Measurements from ENCODE around the gene SLC39A11.
"Not testable (repeated sequence)": the region's sequence is repeated elsewhere in the genome, so short reads cannot be mapped to it uniquely, and the experiment has no call there.

The SLC39A11 gene

DNA sequence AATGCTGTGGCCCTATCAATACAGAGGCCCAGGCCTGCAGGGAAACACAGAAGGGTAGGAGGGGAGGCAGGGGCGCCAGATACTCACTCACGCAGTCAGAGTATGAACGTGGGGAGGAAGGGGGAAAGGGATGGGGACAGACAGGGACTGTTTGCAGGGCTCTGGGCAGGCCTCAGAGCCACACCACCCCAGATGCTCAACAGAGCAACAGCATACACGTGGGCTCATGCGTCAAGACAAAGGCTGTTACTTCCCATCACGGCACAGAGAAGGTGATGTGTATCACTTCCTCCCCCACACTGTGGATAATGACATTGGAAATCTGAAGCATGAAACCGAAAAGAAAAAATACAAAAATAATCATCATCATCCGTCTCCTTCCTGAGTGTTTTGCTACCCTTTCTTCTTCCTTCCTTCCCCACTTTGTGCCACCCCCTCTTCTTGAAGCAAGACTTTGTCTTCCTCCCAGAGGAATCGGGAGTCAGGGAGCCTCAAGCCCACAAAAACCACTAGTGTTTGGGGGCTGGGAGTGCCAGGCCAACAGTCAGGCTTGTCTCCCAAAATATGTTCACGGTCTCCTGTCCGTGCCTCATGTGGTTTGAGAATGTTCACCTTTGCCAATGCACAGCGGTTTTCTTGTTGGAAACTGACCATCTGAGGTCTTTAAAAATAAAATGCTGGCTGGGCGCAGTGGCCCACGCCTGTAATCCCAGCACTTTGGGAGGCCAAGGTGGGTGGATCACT is 20.1 kb downstream of the SLC39A11 start:
- TF ChIP-seq, protein P1, sequence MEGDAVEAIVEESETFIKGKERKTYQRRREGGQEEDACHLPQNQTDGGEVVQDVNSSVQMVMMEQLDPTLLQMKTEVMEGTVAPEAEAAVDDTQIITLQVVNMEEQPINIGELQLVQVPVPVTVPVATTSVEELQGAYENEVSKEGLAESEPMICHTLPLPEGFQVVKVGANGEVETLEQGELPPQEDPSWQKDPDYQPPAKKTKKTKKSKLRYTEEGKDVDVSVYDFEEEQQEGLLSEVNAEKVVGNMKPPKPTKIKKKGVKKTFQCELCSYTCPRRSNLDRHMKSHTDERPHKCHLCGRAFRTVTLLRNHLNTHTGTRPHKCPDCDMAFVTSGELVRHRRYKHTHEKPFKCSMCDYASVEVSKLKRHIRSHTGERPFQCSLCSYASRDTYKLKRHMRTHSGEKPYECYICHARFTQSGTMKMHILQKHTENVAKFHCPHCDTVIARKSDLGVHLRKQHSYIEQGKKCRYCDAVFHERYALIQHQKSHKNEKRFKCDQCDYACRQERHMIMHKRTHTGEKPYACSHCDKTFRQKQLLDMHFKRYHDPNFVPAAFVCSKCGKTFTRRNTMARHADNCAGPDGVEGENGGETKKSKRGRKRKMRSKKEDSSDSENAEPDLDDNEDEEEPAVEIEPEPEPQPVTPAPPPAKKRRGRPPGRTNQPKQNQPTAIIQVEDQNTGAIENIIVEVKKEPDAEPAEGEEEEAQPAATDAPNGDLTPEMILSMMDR (conservative IDR thresholded peaks at IDR 0.05; ENCODE audit: low read length): no peak
- H3K4me3 ChIP-seq (ENCODE audit: low read length): no peak overlapping the region
- DNase-seq (ENCODE audit: low read depth): no peak

DNA sequence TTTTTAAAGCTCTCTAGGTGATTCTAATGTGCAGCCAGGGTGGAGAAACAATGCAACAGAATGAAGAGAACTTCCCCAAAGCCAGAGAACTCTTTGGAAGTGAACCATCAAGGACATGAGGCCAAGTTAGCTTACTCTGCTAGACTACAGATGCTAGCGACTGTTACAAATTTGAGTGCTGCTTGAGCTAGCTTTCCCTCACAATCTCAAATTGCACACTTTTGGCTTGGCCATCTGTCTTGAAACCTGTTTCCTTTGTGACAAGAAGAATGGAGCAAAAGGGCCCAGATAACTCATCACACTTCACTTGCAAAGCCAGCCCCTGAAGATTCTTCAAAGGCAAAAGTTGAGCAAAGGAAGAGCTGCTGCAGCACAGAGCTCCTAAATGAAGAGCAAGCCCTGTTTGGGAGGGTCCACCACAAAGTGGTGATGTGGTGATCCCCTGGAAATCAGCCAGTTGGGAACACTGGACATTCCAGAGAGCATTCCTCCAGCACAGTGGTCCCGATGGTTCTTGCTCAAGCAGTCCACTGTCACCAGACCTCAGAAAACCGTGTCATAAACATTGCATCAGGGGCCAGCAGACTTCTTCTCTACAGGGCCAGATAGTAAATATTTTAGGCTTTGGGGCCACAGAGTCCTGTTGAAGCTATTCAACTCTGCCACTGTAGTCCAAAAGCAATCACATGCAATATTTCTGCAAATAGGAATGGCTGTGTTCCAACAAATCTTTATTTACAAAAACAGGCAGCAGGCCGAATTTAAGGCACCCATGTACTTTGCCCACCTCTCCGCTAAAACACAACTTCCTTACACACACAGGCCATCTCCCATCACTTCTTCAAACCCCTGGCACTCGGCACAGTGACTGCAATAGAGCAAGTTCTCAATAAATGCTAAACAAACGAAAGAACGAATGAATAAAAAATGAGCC is 21.2 kb downstream of the SLC39A11 start:
- peak; percentile 87 for DNase-seq (ENCODE audit: low read depth)
- TF ChIP-seq, protein P1 (conservative IDR thresholded peaks at IDR 0.05; ENCODE audit: low read length): no peak
- no peak overlapping the region for H3K4me3 ChIP-seq (ENCODE audit: low read length)

DNA sequence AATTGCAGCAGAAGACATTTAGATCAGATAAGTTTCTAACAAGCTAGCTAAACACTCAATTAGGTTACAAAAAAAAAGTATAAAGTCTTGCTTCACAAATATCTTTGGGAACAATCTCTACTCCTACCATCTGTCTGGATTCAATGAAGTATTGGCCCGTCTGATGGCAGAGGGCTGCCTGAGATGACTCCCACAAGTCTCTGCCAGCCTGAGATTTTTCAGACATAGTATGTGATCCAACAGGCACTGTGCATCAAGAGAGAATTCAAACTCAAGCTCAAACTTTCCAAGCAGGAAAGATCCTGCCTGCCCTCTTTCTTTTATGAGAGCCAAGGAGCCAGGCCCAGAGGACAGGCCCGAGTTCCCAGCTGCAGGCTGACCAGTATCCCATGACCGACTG is 22.6 kb downstream of the SLC39A11 start:
- TF ChIP-seq, protein P1 (conservative IDR thresholded peaks at IDR 0.05; ENCODE audit: low read length): no peak
- no peak for DNase-seq (ENCODE audit: low read depth)

DNA sequence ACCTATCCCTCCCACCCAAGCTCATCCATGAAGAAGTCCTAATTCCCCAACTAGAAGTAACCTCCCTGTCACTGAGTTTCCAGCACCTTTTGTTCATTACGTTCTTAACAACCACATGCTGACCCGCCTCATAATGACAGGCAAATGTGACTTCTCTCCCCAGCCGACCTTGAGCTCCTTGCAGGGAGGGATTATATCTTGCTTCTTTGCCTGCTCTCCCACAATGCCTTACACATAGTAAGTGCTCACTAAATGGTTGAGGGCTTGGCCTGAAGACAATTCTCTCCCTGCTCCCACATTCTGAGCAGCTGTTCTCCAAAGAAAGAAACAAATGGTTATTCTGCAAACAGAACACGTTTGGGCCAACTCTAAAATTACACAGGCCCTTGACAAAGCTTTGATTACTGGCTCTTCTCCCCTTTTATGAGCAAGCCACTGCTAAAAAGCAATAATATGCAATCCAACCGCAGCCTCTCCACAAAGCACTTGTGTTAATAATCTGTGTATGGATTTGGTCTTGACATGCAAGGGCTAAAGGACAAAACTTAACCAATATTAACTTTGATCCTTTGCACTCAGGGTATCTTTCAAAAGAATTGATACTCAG is 23.2 kb downstream of the SLC39A11 start:
- H3K4me3 ChIP-seq (ENCODE audit: low read length): no peak overlapping the region
- peak; percentile 42 for DNase-seq (ENCODE audit: low read depth)
- TF ChIP-seq, protein P1 (conservative IDR thresholded peaks at IDR 0.05; ENCODE audit: low read length): no peak

More for the DNA sequence above, 22.6 kb downstream of the SLC39A11 start:
- H3K4me3 ChIP-seq (ENCODE audit: low read length): no peak overlapping the region

DNA sequence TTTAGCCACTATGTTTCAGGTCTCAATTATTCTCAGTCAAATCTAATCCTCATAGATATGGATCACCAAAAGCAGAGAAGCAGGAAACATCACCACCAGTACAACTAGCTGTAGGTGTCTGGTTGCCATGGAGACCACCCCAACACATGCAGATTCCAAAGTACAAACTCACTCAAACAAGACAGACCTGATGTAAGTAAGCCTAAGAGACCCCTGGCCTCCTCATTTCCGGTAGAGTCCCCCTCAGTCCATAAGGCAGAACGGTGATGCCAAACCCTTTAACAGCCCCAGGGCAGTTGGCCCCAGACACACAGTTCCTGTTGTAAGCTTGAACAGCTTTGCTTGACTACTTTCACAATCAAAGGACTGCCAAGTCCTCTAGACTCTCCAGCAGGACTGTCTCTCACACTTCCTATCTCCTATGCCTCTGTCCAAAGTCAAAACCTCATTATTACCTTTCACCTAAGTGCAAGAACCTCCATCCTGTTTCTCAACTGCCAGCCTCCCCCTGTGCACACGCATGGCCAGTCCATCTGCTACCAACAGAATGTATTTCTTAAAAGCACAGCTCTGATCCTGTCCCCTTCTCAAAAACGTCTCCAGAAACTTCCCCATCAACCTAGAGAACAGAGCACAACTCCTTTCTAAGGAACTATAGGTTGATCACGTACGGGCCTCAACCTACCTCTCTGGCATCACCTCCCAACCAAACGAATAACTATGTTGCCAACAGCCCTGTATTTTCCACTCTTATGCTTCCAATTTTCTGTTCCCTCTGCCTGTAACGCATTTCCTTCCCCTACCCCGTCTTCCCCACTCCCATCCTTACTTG is 23.9 kb downstream of the SLC39A11 start:
- TF ChIP-seq, protein P1 (conservative IDR thresholded peaks at IDR 0.05; ENCODE audit: low read length): no peak
- no peak overlapping the region for H3K4me3 ChIP-seq (ENCODE audit: low read length)
- DNase-seq (ENCODE audit: low read depth): peak; percentile 71

DNA sequence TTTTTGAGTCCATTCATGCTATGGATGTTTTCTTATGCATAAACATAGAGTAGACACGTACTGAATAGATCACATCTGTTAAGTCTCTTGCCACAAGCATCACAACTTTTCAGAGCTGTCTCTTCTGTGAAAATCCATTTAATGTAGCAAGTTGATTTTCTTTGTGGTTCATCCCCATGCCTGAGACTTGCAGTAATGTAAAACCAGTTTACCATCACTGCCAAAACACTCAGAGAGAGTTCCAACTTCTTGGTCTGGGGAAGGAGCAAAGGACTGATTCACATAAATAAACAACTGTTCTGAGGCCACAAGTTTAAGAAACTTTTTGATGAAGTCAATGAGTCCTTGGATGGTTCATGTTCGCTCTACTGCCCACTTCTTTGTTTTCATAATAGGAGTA is 24.8 kb downstream of the SLC39A11 start:
- H3K4me3 ChIP-seq (ENCODE audit: low read length): not testable (repeated sequence)
- peak; percentile 88 for DNase-seq (ENCODE audit: low read depth)

DNA sequence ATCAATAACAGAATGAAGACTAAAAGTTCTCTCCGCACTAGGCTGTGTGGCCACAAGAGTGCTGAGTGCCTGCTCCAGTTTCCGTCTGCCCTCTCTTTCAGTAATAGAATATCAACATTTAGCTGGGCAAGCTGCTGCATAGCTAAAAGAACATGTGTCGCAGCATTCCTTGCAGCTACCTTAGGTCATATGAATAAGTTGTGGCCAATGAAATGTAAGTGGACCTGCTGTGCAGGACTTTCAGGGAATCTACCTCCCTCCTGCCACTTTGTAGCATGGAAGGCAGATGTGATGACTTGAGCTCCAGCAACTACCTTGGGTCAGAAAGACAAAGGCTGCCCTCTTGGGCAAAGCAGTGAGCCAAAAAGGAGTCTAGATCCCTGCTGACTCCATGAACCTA is 25.4 kb downstream of the SLC39A11 start:
- TF ChIP-seq, protein P1 (conservative IDR thresholded peaks at IDR 0.05; ENCODE audit: low read length): no peak
- no peak for DNase-seq (ENCODE audit: low read depth)
- no peak overlapping the region for H3K4me3 ChIP-seq (ENCODE audit: low read length)
